C4-2B (cell line): Measurements from ENCODE around the gene DPP6.
"Not testable (repeated sequence)": the region's sequence is repeated elsewhere in the genome, so short reads cannot be mapped to it uniquely, and the experiment has no call there.

ENCODE experiments used
- ZFX ChIP-seq: fragments of 450-650 bp; IDR thresholded peaks from 2 replicates; pipeline ENCODE4 v1.6.1; 2017
- TF ChIP-seq, protein P1 (sequence below): fragments of 450-650 bp; conservative IDR thresholded peaks from 2 replicates; pipeline ENCODE4 v1.5.1; 2017; ENCODE audit warnings: mild to moderate bottlenecking

DNA sequence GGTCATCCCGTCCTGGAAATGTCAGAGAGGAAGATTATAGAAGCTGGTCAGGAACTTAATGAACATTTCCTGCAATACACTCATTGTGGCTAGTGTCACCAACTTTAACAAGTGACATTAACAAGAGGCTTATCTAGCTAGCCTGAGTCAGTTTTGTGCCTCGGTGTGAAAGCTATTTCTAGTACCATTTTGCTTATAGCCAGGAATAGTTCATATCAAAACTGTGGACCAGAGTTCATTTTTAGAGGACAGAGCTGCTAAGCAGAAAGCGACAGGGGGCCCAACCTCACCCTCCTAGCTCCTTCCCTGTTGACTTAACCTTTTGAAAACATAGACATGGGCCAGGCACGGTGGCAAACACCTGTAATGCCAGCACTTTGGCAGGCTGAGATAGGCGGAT is 76.9 kb downstream of the DPP6 start:
- TF ChIP-seq, protein P1, sequence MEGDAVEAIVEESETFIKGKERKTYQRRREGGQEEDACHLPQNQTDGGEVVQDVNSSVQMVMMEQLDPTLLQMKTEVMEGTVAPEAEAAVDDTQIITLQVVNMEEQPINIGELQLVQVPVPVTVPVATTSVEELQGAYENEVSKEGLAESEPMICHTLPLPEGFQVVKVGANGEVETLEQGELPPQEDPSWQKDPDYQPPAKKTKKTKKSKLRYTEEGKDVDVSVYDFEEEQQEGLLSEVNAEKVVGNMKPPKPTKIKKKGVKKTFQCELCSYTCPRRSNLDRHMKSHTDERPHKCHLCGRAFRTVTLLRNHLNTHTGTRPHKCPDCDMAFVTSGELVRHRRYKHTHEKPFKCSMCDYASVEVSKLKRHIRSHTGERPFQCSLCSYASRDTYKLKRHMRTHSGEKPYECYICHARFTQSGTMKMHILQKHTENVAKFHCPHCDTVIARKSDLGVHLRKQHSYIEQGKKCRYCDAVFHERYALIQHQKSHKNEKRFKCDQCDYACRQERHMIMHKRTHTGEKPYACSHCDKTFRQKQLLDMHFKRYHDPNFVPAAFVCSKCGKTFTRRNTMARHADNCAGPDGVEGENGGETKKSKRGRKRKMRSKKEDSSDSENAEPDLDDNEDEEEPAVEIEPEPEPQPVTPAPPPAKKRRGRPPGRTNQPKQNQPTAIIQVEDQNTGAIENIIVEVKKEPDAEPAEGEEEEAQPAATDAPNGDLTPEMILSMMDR: not testable (repeated sequence)
- TF ChIP-seq ZFX: not testable (repeated sequence)
